SK-N-SH treated with all-trans-retinoic acid at 6 μM for 48 hours (cell line): Measurements from ENCODE around the gene OR4D10.

Experiments
- ARNTL ChIP-seq: fragments of 450-650 bp; formaldehyde crosslinking; IDR thresholded peaks from 2 replicates; pipeline ENCODE4 v1.5.0; 2020; ENCODE audit warnings: low read depth, mild to moderate bottlenecking, moderate library complexity, borderline replicate concordance
- CSDC2 ChIP-seq: fragments of 250-450 bp; sonication (Bioruptor Pico); IDR thresholded peaks from 2 replicates; pipeline ENCODE4 v1.5.0; 2020; ENCODE audit warnings: mild to moderate bottlenecking, moderate library complexity
- RARB ChIP-seq: fragments of 250-450 bp; sonication (Bioruptor Pico); IDR thresholded peaks from 2 replicates; pipeline ENCODE4 v1.8.0; 2021; ENCODE audit warnings: mild to moderate bottlenecking, moderate library complexity
- ZNF8 ChIP-seq: fragments of 450-650 bp; formaldehyde crosslinking; IDR thresholded peaks from 2 replicates; pipeline ENCODE4 v1.5.0; 2020; ENCODE audit warnings: mild to moderate bottlenecking, moderate library complexity

GRCh38 chr11:59463190-59463641, 9.9 kb upstream of the OR4D10 start:
- no peak for TF ChIP-seq CSDC2 (CRISPR knock-in tag)
- TF ChIP-seq ZNF8 = no peak
- no peak for TF ChIP-seq ARNTL
- TF ChIP-seq RARB (CRISPR knock-in tag) = no peak
